K562 (cell line): ENCODE results near the gene NRIP2. TPM values are rescaled to one million over a fixed set of nuclear protein-coding genes. Genes with fewer than 3 reads are reported as not detected.
A peak's percentile ranks its signal among the peaks of the same experiment; 100 is the strongest.

Experiments
- ATAC-seq: fragments of 200-7000 bp; cut with Tn5 transposase; 3 replicates; pipeline ENCODE4 v1.9.1; 2020; ENCODE audit warnings: moderate library complexity
- BruUV-seq: library from RNA; stranded (reverse); fragments of 400-500 nt; replicated peaks from 2 replicates; lab custom pipeline; 2021; lab: Mats Ljungman, UMichigan
- CTCF ChIA-PET: fragments of 300-600 bp; formaldehyde crosslinking; extraction: SDS; loops from one replicate; lab custom pipeline; 2021; ENCODE audit warnings: low intra/inter-chr PET ratio; lab: Yijun Ruan, JAX
- POLR2A ChIA-PET: fragments of 300-600, 350-650 bp; sonication (Branson Sonifier 250); formaldehyde crosslinking; extraction: SDS; loops from one replicate; lab custom pipeline; 2021; ENCODE audit warnings: antibody characterized with exemption, inconsistent platforms; lab: Yijun Ruan, JAX
- DNase-seq, 4 experiments: peaks; one replicate each; pipeline versions ENCODE4 v3.0.0 to v3.0.0-alpha.2; 2011 to 2018; ENCODE audit warnings: low spot score in 3 of 4, mixed read lengths in 3 of 4; ENCODE audit errors: extremely low read depth in 1 of 4
- FAIRE-seq: peaks from 2 replicates; lab custom pipeline; 2011; peaks lifted over from hg19 to GRCh38; lab: Jason Lieb, UNC
- H2AFZ ChIP-seq: 2 replicates; pipeline ENCODE4 v1.6.0; 2011; ENCODE audit warnings: low read depth, low read length, control low read depth, inconsistent platforms
- H3K27ac ChIP-seq: fragments of 200-600 bp; 3 replicates; pipeline ENCODE4 v1.8.0; 2011; ENCODE audit warnings: low read depth, mild to moderate bottlenecking, control low read depth, inconsistent platforms, low read length, moderate library complexity, mixed read lengths; ENCODE audit errors: extremely low read depth
- H3K27me3 ChIP-seq, 2 experiments: fragments of 300-600 bp in 1 of 2; 2 replicates in 1 of 2; 3 replicates in 1 of 2; pipeline versions ENCODE4 v1.6.0 to v1.8.0; 2011; ENCODE audit warnings: inconsistent platforms in 2 of 2, low read length in 2 of 2, mild to moderate bottlenecking in 1 of 2, mixed read lengths in 1 of 2, moderate library complexity in 1 of 2; ENCODE audit not compliant: control insufficient read depth in 2 of 2, insufficient read depth in 2 of 2
- H3K36me3 ChIP-seq: fragments of 300-600 bp; 3 replicates; pipeline ENCODE4 v1.8.0; 2011; ENCODE audit warnings: mild to moderate bottlenecking, low read length, inconsistent platforms; ENCODE audit not compliant: control insufficient read depth, insufficient read depth
- H3K4me1 ChIP-seq, 2 experiments: fragments of 200-600 bp in 1 of 2; replicated peaks in 1 of 2; 2 replicates in 1 of 2; 3 replicates in 1 of 2; pipeline versions ENCODE4 v1.5.1 to v1.8.0; 2011; ENCODE audit warnings: inconsistent platforms in 2 of 2, low read length in 2 of 2, mild to moderate bottlenecking in 1 of 2, mixed read lengths in 1 of 2, moderate library complexity in 1 of 2; ENCODE audit not compliant: control insufficient read depth in 2 of 2, insufficient read depth in 2 of 2
- H3K4me2 ChIP-seq: 2 replicates; pipeline ENCODE4 v1.6.1; 2011; ENCODE audit warnings: low read length, control low read depth, inconsistent platforms, mixed read lengths; ENCODE audit not compliant: insufficient read depth
- H3K4me3 ChIP-seq: fragments of 200-600 bp; sonication (generic), shearing (Covaris generic); 2 replicates; pipeline ENCODE4 v1.5.1; 2016; ENCODE audit warnings: control low read depth, inconsistent platforms
- H3K79me2 ChIP-seq: fragments of 200-600 bp; 3 replicates; pipeline ENCODE4 v1.8.0; 2011; ENCODE audit warnings: low read length, inconsistent platforms; ENCODE audit not compliant: control insufficient read depth, insufficient read depth
- H3K9ac ChIP-seq, 2 experiments: 2 replicates each; pipeline versions ENCODE4 v1.6.0 to v1.6.1; 2011; ENCODE audit warnings: low read depth in 2 of 2, low read length in 2 of 2, control low read depth in 1 of 2, inconsistent platforms in 1 of 2, mild to moderate bottlenecking in 1 of 2, mixed read lengths in 1 of 2; ENCODE audit not compliant: insufficient read depth in 1 of 2
- H3K9me1 ChIP-seq: one replicate; pipeline ENCODE4 v1.6.0; 2011; ENCODE audit warnings: inconsistent platforms, mild to moderate bottlenecking, low read length, moderate library complexity; ENCODE audit not compliant: control insufficient read depth, insufficient read depth
- H3K9me3 ChIP-seq: replicated peaks from 2 replicates; pipeline ENCODE4 v1.5.1; 2011; ENCODE audit warnings: low read depth, low read length, inconsistent platforms; ENCODE audit not compliant: control insufficient read depth, insufficient read depth
- H4K20me1 ChIP-seq: replicated peaks from 2 replicates; pipeline ENCODE4 v1.6.1; 2011; ENCODE audit warnings: low read length, inconsistent platforms, mixed read lengths; ENCODE audit not compliant: control insufficient read depth, insufficient read depth
- CBFB ChIP-seq: sonication (generic); formaldehyde crosslinking; IDR thresholded peaks from 2 replicates; pipeline ENCODE4 v1.4.0; 2020; ENCODE audit warnings: mild to moderate bottlenecking, missing genetic modification reagents
- CEBPG ChIP-seq, 3 experiments: fragments of 200-800 bp in 1 of 3; sonication (Bioruptor generic) in 1 of 3; sonication (generic) in 1 of 3; formaldehyde crosslinking in 1 of 3; IDR thresholded peaks in 2 of 3; conservative IDR thresholded peaks in 1 of 3; 2 replicates each; pipeline versions ENCODE4 v1.6.1 to v1.8.0; 2016 to 2022; ENCODE audit warnings: missing compliant biosample characterization in 2 of 3, missing genetic modification characterization in 2 of 3, mild to moderate bottlenecking in 1 of 3, missing genetic modification reagents in 1 of 3
- COPS2 ChIP-seq: fragments of 450-650 bp; conservative IDR thresholded peaks from 2 replicates; pipeline ENCODE4 v1.6.1; 2016; ENCODE audit warnings: mild to moderate bottlenecking, moderate library complexity
- EWSR1 ChIP-seq: fragments of 450-650 bp; IDR thresholded peaks from 2 replicates; pipeline ENCODE4 v1.6.1; 2018; ENCODE audit warnings: borderline replicate concordance, mild to moderate bottlenecking, low read depth, moderate library complexity; ENCODE audit not compliant: partially characterized antibody
- FIP1L1 ChIP-seq: fragments of 200-400 bp; formaldehyde crosslinking; IDR thresholded peaks from 2 replicates; pipeline ENCODE4 v1.6.1; 2018; ENCODE audit warnings: mild to moderate bottlenecking, low read depth, low read length; ENCODE audit not compliant: poor library complexity, severe bottlenecking
- HMGN3 ChIP-seq: IDR thresholded peaks from 2 replicates; pipeline ENCODE4 v1.6.1; 2011; ENCODE audit warnings: borderline replicate concordance, low read depth, mild to moderate bottlenecking, mixed read lengths, low read length; ENCODE audit not compliant: insufficient read length; ENCODE audit errors: extremely low read depth
- JUN ChIP-seq, 2 experiments: sonication (generic) in 1 of 2; formaldehyde crosslinking in 1 of 2; IDR thresholded peaks; 2 replicates each; pipeline versions ENCODE4 v1.6.1 to v1.8.0; 2012 to 2022; ENCODE audit warnings: borderline replicate concordance in 2 of 2, mild to moderate bottlenecking in 2 of 2, improper control_type of control experiment in 1 of 2, low read depth in 1 of 2, low read length in 1 of 2, missing genetic modification reagents in 1 of 2
- NFIX ChIP-seq: fragments of 250-450 bp; sonication (Bioruptor Pico); IDR thresholded peaks from 2 replicates; pipeline ENCODE4 v1.4.0; 2020; ENCODE audit warnings: low read depth, mild to moderate bottlenecking, moderate library complexity
- RBFOX2 ChIP-seq: fragments of 200-400 bp; formaldehyde crosslinking; IDR thresholded peaks from 2 replicates; pipeline ENCODE4 v1.6.1; 2017; ENCODE audit warnings: low read depth, mild to moderate bottlenecking, low read length, moderate library complexity
- ZNF354B ChIP-seq: fragments of 250-450 bp; sonication (Bioruptor Pico); IDR thresholded peaks from 2 replicates; pipeline ENCODE4 v1.4.0; 2020
- ZNF507 ChIP-seq: conservative IDR thresholded peaks from 2 replicates; pipeline ENCODE4 v1.6.1; 2017; ENCODE audit warnings: missing genetic modification characterization, missing compliant biosample characterization
- WGBS: fragments of 100-300 bp; shearing (Covaris generic); methylation state at CpG from one replicate; pipeline ENCODE4 v1.1.6; 2016; ENCODE audit warnings: low coverage, mixed read lengths; ENCODE audit not compliant: insufficient coverage; ENCODE audit errors: missing lambda C conversion rate; 5-methylcytosine and 5-hydroxymethylcytosine counted together
- in situ Hi-C: fragments of 300-500 bp; cut with MboI; formaldehyde crosslinking; loops from 4 replicates; pipeline ENCODE4 v1.15.0; 2018; ENCODE audit warnings: inconsistent platforms, mixed read lengths
- intact Hi-C: fragments of 100-400 bp; cut with micrococcal nuclease; formaldehyde crosslinking; loops from 2 replicates; pipeline ENCODE4 v1.14.2; 2022
- polyA plus RNA-seq, 8 experiments: library from polyadenylated mRNA; depleted of rRNA in 4 of 8; stranded (reverse) in 5 of 8; unstranded in 3 of 8; fragments of >200 nt; fragmentation: Nextera tagmentation in 2 of 8; fragmentation: Illumina TruSeq in 1 of 8; extraction: Ambion mirVana in 2 of 8; extraction: Trizol in 1 of 8; gene quantifications; 2 replicates each; pipeline versions ENCODE4 v1.2.1 to v1.2.3, GENCODE V29; 2011 to 2014; ENCODE audit warnings: inconsistent platforms in 1 of 8, missing spikeins in 1 of 8
- total RNA-seq, 7 experiments: library from RNA; depleted of rRNA in 6 of 7; stranded (reverse); fragments of >200 nt in 6 of 7; fragmentation: Illumina TruSeq in 2 of 7; extraction: Trizol in 2 of 7; gene quantifications; 2 replicates each; pipeline versions ENCODE4 v1.2.1 to v1.2.3, GENCODE V29; 2011 to 2021; ENCODE audit warnings: low replicate concordance in 1 of 7
- TF ChIP-seq, protein P1 (sequence below): fragments of 450-650 bp; IDR thresholded peaks from 2 replicates; pipeline ENCODE4 v1.6.1; 2016
- TF ChIP-seq, protein P2 (sequence below): fragments of 450-650 bp; IDR thresholded peaks from 2 replicates; pipeline ENCODE4 v1.7.1; 2018; ENCODE audit warnings: mild to moderate bottlenecking, low read depth; ENCODE audit not compliant: partially characterized antibody

Gene NRIP2
- total and polyA plus RNA-seq, 9 of the 15 experiments (the other 6 are each of a cell fraction or from before 2014, with no cell fraction given): 0.07 to 0.10 TPM; not detected in 7

DNA sequence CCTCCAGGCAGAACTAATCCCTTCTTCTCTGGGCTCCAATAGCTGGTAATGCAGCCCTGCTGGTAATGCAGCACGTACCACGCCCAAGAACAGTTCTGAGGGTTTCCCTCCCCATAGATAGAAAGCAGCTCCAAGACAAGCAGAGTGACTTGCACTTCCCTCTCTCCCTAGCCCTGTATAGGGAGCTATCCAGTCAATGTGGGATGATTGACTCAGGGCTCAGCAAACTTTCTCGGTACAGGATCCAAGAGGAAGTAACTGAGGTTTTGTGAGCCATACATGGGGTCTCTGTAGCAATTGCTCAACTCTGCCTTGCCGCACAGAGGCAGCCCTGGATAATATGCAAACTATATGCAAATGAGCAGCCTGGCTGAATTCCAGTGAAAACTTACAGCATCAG, 55.6 kb downstream of the NRIP2 start (continued):
- TF ChIP-seq, protein P1, sequence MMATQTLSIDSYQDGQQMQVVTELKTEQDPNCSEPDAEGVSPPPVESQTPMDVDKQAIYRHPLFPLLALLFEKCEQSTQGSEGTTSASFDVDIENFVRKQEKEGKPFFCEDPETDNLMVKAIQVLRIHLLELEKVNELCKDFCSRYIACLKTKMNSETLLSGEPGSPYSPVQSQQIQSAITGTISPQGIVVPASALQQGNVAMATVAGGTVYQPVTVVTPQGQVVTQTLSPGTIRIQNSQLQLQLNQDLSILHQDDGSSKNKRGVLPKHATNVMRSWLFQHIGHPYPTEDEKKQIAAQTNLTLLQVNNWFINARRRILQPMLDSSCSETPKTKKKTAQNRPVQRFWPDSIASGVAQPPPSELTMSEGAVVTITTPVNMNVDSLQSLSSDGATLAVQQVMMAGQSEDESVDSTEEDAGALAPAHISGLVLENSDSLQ: peak; percentile 34; the same call in 1 of the 2 replicates
- TF ChIP-seq ZNF354B (CRISPR knock-in tag) (no peak), COPS2 (no peak), RBFOX2 (no peak)
- TF ChIP-seq, protein P2, sequence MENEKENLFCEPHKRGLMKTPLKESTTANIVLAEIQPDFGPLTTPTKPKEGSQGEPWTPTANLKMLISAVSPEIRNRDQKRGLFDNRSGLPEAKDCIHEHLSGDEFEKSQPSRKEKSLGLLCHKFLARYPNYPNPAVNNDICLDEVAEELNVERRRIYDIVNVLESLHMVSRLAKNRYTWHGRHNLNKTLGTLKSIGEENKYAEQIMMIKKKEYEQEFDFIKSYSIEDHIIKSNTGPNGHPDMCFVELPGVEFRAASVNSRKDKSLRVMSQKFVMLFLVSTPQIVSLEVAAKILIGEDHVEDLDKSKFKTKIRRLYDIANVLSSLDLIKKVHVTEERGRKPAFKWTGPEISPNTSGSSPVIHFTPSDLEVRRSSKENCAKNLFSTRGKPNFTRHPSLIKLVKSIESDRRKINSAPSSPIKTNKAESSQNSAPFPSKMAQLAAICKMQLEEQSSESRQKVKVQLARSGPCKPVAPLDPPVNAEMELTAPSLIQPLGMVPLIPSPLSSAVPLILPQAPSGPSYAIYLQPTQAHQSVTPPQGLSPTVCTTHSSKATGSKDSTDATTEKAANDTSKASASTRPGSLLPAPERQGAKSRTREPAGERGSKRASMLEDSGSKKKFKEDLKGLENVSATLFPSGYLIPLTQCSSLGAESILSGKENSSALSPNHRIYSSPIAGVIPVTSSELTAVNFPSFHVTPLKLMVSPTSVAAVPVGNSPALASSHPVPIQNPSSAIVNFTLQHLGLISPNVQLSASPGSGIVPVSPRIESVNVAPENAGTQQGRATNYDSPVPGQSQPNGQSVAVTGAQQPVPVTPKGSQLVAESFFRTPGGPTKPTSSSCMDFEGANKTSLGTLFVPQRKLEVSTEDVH: no peak

DNA sequence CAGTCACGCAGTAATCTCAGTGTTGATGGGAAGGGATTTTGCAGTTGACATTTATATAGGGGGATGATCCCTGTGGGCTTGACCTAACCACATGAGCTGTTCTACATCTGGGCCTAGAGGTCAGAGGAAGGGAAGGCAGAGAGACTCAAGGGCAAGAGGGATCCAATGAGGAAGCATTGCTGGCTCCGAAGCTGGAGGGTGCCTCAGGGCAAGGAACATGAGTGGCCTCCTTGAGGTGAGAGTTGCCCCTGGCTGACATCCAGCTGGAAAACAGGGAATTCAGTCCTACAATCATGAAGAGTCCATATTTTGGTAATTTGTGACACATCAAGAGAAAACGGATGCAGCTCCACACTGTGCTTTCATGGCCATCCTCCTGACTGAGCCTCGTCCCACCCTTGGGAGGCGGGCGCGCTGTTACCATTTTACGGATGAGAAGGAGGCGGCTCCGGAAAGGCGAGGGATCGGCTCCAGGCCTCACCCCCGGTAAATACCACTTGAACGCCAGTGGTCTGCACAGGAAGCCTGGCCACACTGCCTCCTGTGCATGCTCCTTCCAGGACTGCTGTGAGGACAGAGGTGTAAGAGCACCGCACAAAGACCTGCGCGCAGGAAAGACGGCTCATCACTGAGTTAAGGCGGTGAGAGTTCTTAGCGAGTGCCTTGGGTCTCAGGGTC, 58.6 kb downstream of the NRIP2 start:
- H2AFZ ChIP-seq: no peak overlapping the region
- POLR2A ChIA-PET: no interaction called here

More for the DNA sequence above, 58.6 kb downstream of the NRIP2 start:
- intact Hi-C loops (no loop called here), in situ Hi-C loops (no loop called here)
- ATAC-seq: no peak
- H3K79me2 ChIP-seq: no peaks in the 10 kb centered on the region
- no peak overlapping the region for H3K4me2 ChIP-seq
- FAIRE-seq: no peak
- TF ChIP-seq HMGN3: no peak
- TF ChIP-seq NFIX (CRISPR knock-in tag): no peak
- TF ChIP-seq ZNF507 (tag): no peak
- TF ChIP-seq EWSR1: no peak
- no peak for TF ChIP-seq CBFB (CRISPR knock-in tag)
- TF ChIP-seq JUN (IDR thresholded peaks at IDR 0.05; ENCODE audit: borderline replicate concordance, low read depth, low read length): no peak
- TF ChIP-seq JUN (CRISPR knock-in tag; IDR thresholded peaks at IDR 0.05; ENCODE audit: borderline replicate concordance): no peak
- no peak for TF ChIP-seq CEBPG (CRISPR knock-in tag; IDR thresholded peaks at IDR 0.05)
- no peak for TF ChIP-seq CEBPG (tag; conservative IDR thresholded peaks at IDR 0.05 in 1 of 2, IDR thresholded peaks at IDR 0.05 in 1 of 2)
- TF ChIP-seq FIP1L1: no peak
- peaks cover 3 to 47% of the 10 kb centered on the region in 2 experiments; a peak in 4 of 5 replicates for H3K27me3 ChIP-seq
- CTCF ChIA-PET: no interaction called here
- no peak overlapping the region for H3K4me3 ChIP-seq
- BruUV-seq: no TSS peak
- no peaks in the 10 kb centered on the region; a peak in 1 of 5 replicates for H3K4me1 ChIP-seq
- no peaks in the 10 kb centered on the region for H3K9me1 ChIP-seq
- no peak overlapping the region for H3K27ac ChIP-seq
- H3K9me3 ChIP-seq: no peaks in the 10 kb centered on the region
- under 1% methylated on average over 12 of the region's 20 CpGs for WGBS
- no peak for DNase-seq
- H3K9ac ChIP-seq: no peak overlapping the region
- no peaks in the 10 kb centered on the region for H3K36me3 ChIP-seq
- peaks cover 4% of the 10 kb centered on the region for H4K20me1 ChIP-seq
